NCI-H2171 treated with DMSO at 0.1 percent for 48 hours (cell line): ENCODE results near the gene TAPT1.

Experiments
- DNase-seq: peaks from one replicate; lab custom pipeline; 2025; lab: John Stamatoyannopoulos, UW

Gene TAPT1

GRCh38 chr4:16131293-16131692 is 95.0 kb downstream of the TAPT1 start:
- no peak for DNase-seq

DNA sequence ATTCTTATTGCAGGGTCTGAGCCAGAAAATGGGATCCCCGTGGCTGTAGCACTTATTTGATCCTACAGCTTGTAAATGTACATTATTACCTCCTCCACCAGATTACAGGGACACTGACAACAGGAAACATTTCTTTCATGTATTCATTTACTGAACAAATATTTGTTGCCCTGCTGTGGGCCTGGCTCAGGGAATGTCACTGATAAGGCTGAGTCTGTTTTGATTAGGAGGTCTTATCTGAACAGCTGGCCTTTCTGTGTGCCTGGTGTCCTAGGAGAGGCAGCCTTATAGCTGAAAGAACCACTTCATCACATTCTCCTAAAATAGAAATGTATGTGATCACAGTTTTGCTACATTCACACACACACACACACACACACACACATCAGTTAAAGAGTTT is 96.9 kb downstream of the TAPT1 start:
- DNase-seq = no peak

DNA sequence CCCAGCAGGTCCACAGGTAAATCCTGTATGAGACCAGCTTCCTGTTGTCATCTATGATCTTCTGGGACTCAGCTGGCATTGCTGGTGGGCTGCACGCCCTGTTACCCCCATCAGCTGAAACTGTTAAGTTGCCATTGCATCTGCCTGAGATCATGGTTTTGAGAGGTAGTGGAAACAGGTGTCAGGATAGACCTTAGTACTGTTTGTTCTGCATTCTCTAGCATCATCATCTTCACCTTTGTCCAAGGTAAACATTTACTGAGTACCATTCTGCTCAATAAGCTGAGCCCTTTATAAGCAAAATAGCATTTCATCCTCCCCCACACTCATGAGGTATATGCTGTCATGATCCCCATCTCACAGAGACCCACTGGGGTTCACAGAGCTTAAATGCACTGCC is 99.6 kb downstream of the TAPT1 start:
- DNase-seq = no peak

DNA sequence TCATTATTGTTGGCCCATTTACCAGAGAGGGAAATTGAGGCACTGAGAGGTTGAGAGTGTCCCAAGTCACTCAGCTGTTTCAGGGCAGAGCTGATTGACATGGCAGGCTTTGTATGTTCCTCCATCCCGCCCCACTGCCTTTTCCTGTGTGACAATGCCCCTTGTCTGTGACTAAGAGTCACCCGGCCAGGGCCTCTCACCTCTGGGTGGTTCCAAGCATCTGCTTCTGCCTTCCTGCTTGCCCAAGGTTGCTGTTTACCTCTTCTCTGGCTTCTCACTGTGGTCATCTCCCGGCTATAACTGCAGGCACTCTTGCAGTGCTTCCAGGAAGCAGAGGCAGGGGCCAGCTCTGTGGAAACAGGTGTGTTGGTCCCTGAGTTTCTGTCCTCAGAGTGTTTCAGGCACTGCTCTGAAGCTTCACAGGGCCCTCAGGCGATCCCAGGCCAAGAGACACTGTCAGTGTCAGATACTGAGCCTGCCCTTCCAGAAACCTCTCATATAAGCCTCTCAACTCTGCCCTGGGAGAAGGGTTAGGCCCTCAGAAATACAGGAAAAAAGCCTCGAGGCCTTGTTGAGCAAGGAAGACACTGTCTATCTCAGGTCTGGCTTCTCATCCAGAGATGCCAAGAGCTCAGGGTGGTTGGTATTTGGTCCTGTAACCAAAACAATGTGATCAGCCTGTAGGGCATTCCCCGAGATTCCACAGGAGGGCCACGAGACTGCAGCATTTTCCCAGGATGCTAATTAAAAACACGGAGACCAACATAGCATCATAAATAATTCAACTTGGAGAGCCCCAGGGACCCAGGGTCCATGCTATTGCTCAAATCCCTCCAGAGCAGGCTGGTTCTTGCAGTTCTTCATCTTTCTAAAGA is 100.5 kb downstream of the TAPT1 start:
- DNase-seq = no peak

GRCh38 chr4:16124232-16124631 is 102.0 kb downstream of the TAPT1 start:
- peak; percentile 8 for DNase-seq

- peak; percentile 91 for DNase-seq
These were observed 102.8 kb downstream of the TAPT1 start for GRCh38 chr4:16123356-16124084.

DNA sequence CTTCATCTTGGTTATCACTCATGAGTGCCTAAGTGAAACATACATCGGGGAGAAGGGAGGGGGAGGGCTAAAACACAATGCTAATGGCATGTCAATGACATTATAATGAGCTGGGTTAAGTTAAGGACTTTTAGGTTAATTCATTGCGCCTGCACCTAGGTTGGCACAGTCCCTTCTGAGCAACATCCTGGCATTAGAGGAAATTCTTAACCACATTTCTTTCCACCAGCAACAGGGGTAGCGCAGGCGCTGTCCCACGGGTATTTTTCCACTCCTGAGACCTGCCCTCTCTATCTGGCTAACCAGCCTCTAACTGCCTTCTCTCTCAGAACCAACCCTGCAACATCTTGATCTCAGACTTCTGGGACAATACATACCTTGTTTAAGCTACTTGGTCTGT is 103.5 kb downstream of the TAPT1 start:
- no peak for DNase-seq

DNA sequence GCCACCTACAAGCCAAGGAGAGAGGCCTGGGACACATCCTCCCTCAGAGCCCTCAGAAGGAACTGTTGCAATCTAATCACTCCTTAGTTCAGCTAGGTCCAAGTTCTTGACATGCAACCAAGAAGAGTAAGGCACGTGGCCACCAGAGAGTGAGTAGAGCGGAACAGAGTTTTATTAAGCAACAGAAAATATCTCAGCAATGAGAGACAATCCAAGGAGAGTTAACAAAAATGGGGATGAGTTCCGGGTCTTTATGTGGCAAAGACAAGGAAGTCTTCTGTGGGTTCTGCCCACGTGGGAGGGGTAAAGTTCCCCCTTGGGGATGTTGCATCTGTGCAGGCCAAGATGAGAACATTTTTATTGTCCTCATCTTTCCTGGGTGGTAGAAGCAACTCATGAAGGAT is 104.0 kb downstream of the TAPT1 start:
- no peak for DNase-seq

DNA sequence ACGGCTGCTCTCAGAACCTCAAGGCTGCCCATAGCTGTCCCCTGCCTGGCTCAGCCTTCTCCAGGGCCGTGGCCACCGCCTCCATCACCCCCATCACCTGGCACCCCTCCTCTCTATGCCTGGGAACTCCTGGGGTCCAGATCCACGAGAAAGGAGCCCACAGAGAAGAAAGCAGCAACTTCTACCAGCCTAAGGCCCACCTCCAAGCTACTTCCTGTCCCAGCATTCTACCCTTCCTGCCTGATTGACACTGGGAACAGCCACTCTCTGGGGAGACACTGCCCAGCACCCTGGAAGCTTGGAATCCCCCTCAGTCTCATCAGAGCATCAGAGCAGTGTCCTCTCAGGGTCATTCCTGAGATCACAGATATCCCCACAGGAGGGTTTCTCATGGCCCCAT is 105.6 kb downstream of the TAPT1 start:
- no peak for DNase-seq

DNA sequence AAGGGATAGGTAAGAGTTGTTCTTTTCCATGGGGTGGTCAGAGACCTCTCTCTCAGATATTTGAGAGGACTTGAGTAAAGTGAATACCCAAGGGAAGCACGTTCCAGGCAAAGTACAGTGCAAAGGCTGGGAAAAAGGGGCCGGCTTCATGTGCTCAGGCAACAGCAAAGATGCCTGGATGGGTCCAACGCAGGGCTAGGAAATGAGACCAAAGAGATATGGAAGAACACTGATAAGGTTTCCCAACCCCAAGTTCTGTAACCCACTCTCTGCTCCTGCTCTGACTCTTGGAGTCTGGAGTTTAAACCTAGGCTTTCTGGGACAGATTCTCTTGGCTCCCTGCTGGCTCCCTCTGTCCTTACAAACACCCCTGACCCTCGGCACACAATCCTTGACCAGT is 106.3 kb downstream of the TAPT1 start:
- no peak for DNase-seq

DNA sequence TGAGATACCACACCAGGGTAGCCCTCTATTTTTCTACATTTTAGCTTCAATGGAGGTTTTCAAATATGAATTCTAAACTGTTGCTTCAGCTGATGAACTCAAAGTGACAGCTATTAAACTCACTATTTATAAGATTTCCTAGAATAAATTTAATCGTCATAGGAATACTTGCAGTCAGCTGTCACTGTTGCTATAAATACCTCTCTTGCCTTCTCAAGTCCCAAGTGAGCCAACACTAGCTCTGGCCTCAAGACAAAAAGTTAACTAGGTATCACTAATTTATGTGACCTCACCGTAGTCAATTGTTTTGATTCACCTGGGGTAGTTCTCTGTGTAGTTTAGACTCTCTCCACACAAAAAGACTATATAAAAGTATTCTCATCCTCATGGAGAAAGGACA is 108.2 kb downstream of the TAPT1 start:
- DNase-seq = no peak

DNA sequence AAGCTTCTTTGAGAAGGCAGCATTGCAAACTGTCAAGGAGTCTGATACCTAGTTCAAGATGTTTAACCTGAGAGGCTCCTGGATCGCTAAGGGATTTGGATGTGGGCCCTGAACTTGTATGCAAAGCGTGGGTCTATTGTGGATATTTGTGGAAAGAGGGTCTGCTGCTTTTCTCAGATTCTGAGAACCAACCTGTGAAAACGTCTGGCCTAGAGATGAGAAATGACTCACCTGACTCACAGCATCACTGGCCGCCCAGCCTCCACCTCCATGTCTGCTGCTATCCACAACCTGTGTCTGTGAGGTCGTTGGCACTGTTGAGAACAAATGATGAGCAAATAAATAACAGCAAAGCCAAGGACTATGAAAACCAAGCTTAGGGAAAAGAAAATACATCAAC is 109.1 kb downstream of the TAPT1 start:
- no peak for DNase-seq

DNA sequence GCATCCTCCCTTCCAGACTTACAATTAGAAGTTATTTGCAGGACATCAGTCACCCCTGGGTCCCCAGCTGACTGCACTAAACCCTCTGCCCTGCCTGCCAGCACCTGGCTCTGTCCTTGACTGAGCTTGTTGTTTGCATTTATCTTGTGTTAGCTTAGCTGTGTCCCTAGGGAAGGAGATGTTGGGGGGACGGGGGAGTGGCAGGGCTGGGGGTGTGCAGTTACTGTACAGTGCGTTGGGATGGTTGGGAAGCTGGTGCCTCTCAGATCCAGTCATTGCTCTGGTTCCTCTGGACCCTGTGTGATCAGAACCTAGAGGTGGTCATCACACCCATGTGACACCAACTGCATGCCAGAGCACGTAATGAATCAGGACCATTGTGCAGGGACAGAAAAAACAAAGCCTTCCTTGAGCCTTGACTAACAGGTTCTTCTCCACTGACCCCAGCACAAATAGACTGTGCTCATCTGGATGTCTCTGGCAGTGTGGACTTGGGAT is 109.7 kb downstream of the TAPT1 start:
- DNase-seq = no peak

DNA sequence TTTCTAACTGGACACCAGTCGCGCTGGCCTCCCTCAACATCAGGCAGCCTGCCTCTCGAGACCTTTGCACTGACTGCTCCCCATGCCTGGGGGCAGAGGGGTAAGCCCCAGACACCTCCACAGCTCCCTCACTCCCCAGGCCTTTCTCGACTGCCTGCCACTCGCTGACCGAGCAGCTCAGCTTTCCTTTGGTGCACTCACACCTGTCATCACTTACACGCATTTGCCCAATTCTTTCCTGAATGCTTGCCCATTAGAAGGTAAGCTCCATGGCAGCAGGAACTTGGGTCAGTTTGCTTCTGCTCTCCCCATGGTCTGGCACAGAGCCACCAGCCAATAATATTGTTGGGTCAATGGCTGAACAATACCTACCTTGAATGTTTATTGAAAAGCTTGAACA is 110.3 kb downstream of the TAPT1 start:
- DNase-seq = no peak

DNA sequence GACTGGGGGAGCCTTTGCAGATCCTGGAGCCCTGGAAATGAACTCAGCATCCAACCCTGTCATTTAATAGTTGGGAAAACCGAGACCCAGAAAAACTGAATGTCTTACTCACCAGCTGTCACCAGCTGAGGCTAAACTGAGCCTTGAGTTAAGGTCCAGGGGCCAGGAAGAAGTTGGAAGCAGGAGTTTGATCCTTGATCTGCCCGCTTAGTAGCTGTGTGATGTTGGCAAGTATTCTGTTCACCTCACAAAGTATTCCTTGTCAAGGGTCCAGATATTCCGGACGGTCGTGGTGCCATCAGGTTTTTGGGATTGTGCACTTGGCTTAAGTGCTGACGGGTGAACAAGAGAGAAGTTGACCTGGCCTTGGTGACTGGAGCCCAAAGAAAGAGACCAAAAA is 111.7 kb downstream of the TAPT1 start:
- no peak for DNase-seq

DNA sequence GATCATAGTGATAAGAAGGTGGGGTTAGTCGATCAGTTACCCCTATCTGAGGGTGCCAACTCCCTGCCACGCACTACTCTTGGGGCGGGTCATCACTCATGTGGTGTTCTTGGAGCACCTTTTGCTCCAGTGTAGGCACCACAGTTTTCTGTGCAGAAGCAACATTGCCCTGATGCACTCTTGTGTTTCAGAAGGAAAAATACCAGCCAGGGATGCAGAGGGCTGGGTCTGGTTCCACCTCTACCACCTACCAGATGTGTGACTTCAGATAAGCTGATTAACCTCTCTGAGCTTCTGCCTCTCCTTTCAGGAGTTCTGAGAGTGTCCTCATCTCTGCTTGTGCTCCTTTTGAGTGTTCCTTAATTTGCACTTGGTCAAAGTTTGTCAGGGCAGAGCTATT is 112.5 kb downstream of the TAPT1 start:
- DNase-seq = no peak

GRCh38 chr4:16111533-16111932 is 114.7 kb downstream of the TAPT1 start:
- no peak for DNase-seq

- no peak for DNase-seq
These were observed 115.5 kb downstream of the TAPT1 start for GRCh38 chr4:16110661-16111290.
